ENCODE results near the gene SLF1.

Gene SLF1

DNA sequence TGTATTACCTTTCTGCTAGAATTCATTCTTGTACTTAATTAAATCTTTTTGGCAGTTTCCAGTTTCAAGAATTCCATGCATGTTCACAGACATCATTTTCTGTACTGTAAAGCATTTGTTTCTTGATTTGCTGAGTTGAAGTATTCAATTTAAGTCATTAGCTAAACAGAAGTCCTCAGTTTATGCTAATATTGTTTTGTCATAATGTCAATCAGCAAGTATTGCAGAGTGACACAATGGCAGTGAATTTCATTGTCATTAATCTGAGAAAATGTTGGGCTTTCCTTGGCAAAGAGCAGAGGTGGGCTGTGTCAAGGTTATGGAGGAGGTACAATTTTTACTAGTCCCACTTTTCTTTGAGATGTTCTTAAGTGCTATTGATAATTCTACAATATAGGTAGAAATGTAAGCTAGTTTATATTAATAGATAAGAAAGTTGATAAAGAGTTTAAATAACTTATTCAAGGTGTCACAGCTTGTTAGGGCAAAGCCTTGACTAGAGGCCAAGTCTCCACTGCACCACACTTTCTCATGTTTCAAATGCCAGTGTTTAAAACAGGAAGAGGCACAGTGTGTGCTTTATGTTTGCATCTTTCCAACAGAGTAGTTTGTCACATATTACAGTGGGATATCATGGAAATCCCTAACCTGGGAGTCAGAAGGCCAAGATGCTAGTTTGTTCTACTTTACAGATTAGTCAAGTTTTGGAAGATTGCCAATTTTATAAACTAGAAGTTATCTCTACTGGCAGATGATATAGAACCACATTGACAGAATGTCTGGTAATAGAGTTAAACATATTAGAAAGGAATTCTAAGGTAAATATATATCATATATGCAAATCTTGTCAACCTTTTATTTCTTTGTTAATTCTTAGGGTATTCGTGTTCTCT, 56.3 kb downstream of the SLF1 start:
- Histone ChIP-seq H3K9ac (ENCODE audit: low read length) (no peak overlapping the region), H3K27me3 (replicated peaks; ENCODE audit: insufficient read depth, low read length) (no peaks in the 10 kb centered on the region), H3K4me2 (ENCODE audit: low read depth, low read length) (no peak overlapping the region), H3K79me2 (ENCODE audit: low read length) (no peaks in the 10 kb centered on the region), H3K9me3 (replicated peaks; ENCODE audit: insufficient read depth, low read length) (no peaks in the 10 kb centered on the region), H3K4me3 (ENCODE audit: low read length) (no peak overlapping the region), H4K20me1 (ENCODE audit: insufficient read depth, low read length) (no peaks in the 10 kb centered on the region), H3K4me1 (ENCODE audit: low read length) (peaks cover 5% of the 10 kb centered on the region), H3K36me3 (replicated peaks; ENCODE audit: insufficient read depth, low read length) (no peaks in the 10 kb centered on the region), H3K27ac (ENCODE audit: low read length) (no peak overlapping the region), H3F3A (ENCODE audit: insufficient read depth, low read length) (no peaks in the 10 kb centered on the region), H2AFZ (ENCODE audit: low read length) (no peak overlapping the region), H3K9me2 (replicated peaks; ENCODE audit: insufficient read depth, low read length) (no peaks in the 10 kb centered on the region)
- TF ChIP-seq EZH2phosphoT487 (IDR thresholded peaks at IDR 0.05; ENCODE audit: low read length) (no peak), EZH2 (optimal IDR thresholded peaks at IDR 0.05; ENCODE audit: low read depth, low read length) (no peak)
- TF ChIP-seq, protein P1, sequence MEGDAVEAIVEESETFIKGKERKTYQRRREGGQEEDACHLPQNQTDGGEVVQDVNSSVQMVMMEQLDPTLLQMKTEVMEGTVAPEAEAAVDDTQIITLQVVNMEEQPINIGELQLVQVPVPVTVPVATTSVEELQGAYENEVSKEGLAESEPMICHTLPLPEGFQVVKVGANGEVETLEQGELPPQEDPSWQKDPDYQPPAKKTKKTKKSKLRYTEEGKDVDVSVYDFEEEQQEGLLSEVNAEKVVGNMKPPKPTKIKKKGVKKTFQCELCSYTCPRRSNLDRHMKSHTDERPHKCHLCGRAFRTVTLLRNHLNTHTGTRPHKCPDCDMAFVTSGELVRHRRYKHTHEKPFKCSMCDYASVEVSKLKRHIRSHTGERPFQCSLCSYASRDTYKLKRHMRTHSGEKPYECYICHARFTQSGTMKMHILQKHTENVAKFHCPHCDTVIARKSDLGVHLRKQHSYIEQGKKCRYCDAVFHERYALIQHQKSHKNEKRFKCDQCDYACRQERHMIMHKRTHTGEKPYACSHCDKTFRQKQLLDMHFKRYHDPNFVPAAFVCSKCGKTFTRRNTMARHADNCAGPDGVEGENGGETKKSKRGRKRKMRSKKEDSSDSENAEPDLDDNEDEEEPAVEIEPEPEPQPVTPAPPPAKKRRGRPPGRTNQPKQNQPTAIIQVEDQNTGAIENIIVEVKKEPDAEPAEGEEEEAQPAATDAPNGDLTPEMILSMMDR (IDR thresholded peaks at IDR 0.05; ENCODE audit: low read length): no peak
- no peak for DNase-seq

DNA sequence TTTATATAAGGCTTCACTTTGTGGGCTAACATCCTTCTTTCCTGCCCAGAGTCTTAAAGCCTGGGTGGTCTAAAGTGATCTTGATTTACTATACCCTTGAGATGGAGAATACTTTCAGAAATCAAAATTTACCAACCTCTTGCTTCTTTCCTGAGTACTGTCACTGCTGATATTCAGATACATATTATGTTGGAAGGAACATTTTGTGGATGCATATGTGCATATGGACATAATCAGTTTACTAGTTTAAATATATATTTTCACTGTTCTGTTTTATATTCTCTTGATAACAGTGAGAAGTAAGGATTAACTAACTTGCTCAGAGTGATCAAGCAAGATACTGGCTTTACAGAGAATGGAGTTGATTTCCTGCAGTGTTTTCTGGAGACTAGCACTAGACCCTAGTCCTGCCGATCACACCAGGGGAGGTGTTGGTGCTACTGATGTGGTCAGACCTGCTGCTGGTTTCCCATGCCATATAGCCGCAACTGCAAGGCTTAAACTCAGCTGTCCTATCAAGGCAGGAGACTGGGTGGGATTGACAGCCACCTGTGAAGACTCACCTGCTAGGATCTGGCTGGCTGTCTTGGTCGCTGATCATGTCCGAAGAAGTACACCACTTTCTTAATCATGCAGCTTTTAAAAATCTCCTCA, 57.6 kb downstream of the SLF1 start:
- no peaks in the 10 kb centered on the region for H3K9me3 ChIP-seq (replicated peaks; ENCODE audit: insufficient read depth, low read length)
- H3K9me2 ChIP-seq (replicated peaks; ENCODE audit: insufficient read depth, low read length): no peaks in the 10 kb centered on the region
- no peak overlapping the region for H3K4me3 ChIP-seq (ENCODE audit: low read length)
- H3K9ac ChIP-seq (ENCODE audit: low read length): no peak overlapping the region
- no peak overlapping the region for H3K4me2 ChIP-seq (ENCODE audit: low read depth, low read length)
- H3K27ac ChIP-seq (ENCODE audit: low read length): no peak overlapping the region
- H3K36me3 ChIP-seq (replicated peaks; ENCODE audit: insufficient read depth, low read length): no peaks in the 10 kb centered on the region; the same call in 1 of the 2 replicates
- H4K20me1 ChIP-seq (ENCODE audit: insufficient read depth, low read length): no peaks in the 10 kb centered on the region
- H3K27me3 ChIP-seq (replicated peaks; ENCODE audit: insufficient read depth, low read length): no peaks in the 10 kb centered on the region
- no peak for TF ChIP-seq EZH2phosphoT487 (IDR thresholded peaks at IDR 0.05; ENCODE audit: low read length)
- TF ChIP-seq, protein P1 (IDR thresholded peaks at IDR 0.05; ENCODE audit: low read length): no peak
- H3F3A ChIP-seq (ENCODE audit: insufficient read depth, low read length): no peaks in the 10 kb centered on the region
- H3K79me2 ChIP-seq (ENCODE audit: low read length): no peaks in the 10 kb centered on the region
- DNase-seq: no peak
- no peaks in the 10 kb centered on the region for H3K4me1 ChIP-seq (ENCODE audit: low read length)
- no peak overlapping the region for H2AFZ ChIP-seq (ENCODE audit: low read length)

DNA sequence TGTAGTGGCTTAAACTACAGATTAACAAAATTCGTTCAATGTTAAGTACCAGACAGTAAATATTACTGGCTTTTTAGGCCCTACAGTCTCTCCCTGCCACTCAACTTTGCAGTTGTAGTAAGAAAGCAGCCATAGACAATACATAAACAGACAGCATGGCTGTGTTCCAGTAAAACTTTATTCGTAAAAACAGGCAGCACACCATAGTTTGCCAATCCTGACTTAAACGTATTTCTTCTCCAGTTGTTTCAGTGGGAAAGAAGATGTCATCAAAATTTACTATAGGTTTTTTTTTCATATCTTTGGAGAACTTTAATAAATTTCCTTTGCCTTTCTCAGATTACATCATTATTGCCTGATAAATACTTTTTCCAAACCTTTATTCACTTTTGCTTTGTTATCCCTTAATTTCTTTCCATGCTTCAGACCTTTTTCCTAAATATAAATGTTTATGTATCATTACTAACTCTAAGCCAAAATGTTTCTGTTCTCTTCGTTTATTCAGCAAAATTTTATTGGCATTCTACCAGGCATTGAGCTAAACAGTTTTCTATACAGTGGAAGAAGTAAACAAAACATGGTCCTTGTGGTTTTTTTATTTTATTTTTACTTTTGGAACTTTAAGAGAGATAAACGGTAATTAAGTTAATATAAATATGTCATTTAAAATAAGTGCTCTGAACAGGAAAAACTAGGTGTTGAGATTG, 64.5 kb downstream of the SLF1 start:
- no peak overlapping the region for H3K4me2 ChIP-seq (ENCODE audit: low read depth, low read length)
- no peaks in the 10 kb centered on the region for H3K79me2 ChIP-seq (ENCODE audit: low read length)
- no peak overlapping the region for H3K4me3 ChIP-seq (ENCODE audit: low read length)
- H3K36me3 ChIP-seq (replicated peaks; ENCODE audit: insufficient read depth, low read length): no peaks in the 10 kb centered on the region; the same call in 1 of the 2 replicates
- no peak overlapping the region for H3K9ac ChIP-seq (ENCODE audit: low read length)
- no peak overlapping the region for H3K27ac ChIP-seq (ENCODE audit: low read length)
- no peaks in the 10 kb centered on the region for H3F3A ChIP-seq (ENCODE audit: insufficient read depth, low read length)
- no peaks in the 10 kb centered on the region for H3K9me3 ChIP-seq (replicated peaks; ENCODE audit: insufficient read depth, low read length)
- H3K4me1 ChIP-seq (ENCODE audit: low read length): no peaks in the 10 kb centered on the region
- TF ChIP-seq EZH2phosphoT487 (IDR thresholded peaks at IDR 0.05; ENCODE audit: low read length): no peak
- TF ChIP-seq, protein P1 (IDR thresholded peaks at IDR 0.05; ENCODE audit: low read length): no peak
- no peak for TF ChIP-seq EZH2 (optimal IDR thresholded peaks at IDR 0.05; ENCODE audit: low read depth, low read length)
- no peak for DNase-seq
- no peaks in the 10 kb centered on the region for H3K27me3 ChIP-seq (replicated peaks; ENCODE audit: insufficient read depth, low read length)
- H4K20me1 ChIP-seq (ENCODE audit: insufficient read depth, low read length): no peaks in the 10 kb centered on the region
- H2AFZ ChIP-seq (ENCODE audit: low read length): no peak overlapping the region
- H3K9me2 ChIP-seq (replicated peaks; ENCODE audit: insufficient read depth, low read length): no peaks in the 10 kb centered on the region
